Suprapubic skin (tissue), 4 donors: ENCODE results near the gene CD3E.

Experiments used
- CTCF ChIP-seq, 2 donors: fragments of 200-600 bp in 1 of 2; fragments of 450-650 bp in 1 of 2; sonication (generic) in 1 of 2; IDR thresholded peaks; one replicate each; pipeline ENCODE4 v1.5.1; 2016 to 2019; ENCODE audit warnings: antibody characterized with exemption in 2 of 2, mild to moderate bottlenecking in 1 of 2, moderate library complexity in 1 of 2
- POLR2A ChIP-seq, 2 donors: fragments of 450-650 bp; IDR thresholded peaks; one replicate each; pipeline ENCODE4 v1.6.1; 2017; ENCODE audit warnings: antibody characterized with exemption in 2 of 2, mild to moderate bottlenecking in 2 of 2, moderate library complexity in 2 of 2
- POLR2AphosphoS5 ChIP-seq, 3 donors: sonication (generic); formaldehyde crosslinking; IDR thresholded peaks; one replicate each; pipeline ENCODE4 v1.6.1; 2017; ENCODE audit warnings: antibody characterized with exemption in 3 of 3

DNA sequence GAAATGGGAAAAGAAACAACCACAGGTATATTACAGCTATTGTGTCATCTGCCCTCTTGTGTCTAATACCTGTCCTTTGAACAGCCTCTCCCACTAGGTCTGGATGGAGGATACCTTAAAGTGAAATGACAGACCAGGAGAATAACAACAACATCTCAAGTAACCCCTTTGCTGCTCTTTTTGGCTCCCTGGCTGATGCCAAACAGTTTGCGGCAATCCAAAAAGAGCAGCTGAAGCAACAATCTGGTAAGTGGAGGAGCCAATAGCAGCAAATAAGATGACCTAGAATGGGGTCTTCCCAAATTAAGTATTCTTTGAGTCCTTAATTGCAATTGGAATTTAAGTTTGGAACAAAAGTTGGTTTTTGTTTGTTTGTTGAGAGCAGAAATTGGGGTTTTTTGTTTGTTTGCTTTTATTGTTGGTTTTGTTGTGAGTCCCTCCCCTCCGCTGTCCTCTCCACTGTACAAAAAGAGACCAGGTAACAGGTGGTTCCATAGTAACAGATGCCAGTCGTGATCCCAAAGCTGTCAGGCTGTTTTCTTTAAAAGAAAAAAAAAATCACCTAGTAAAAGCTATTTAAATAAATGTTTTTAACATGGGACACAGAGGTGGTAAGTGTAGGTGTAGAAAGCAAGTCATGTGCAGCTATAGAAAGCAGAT, 60.6 kb downstream of the CD3E start:
- no peak for TF ChIP-seq POLR2AphosphoS5 (IDR thresholded peaks at IDR 0.05)
- no peak for TF ChIP-seq POLR2A (IDR thresholded peaks at IDR 0.05)
- TF ChIP-seq CTCF (IDR thresholded peaks at IDR 0.05): no peak
